PFSK-1 (cell line): ENCODE data around the gene TAAR5.

Experiments
- FOXP2 ChIP-seq: optimal IDR thresholded peaks from 2 replicates; pipeline ENCODE3; 2011; ENCODE audit warnings: borderline replicate concordance, control low read depth, inconsistent platforms; ENCODE audit not compliant: insufficient read depth; ENCODE audit errors: extremely low read length, extremely low read depth
- POLR2AphosphoS5 ChIP-seq: IDR thresholded peaks from 2 replicates; pipeline ENCODE4 v1.6.1; 2012; ENCODE audit warnings: low read depth, mild to moderate bottlenecking, control low read depth, low read length, moderate library complexity
- SIN3A ChIP-seq: IDR thresholded peaks from 2 replicates; pipeline ENCODE4 v1.6.1; 2012; ENCODE audit warnings: mild to moderate bottlenecking, low read length, moderate library complexity, borderline replicate concordance; ENCODE audit not compliant: insufficient read depth
- TAF1 ChIP-seq: IDR thresholded peaks from 2 replicates; pipeline ENCODE4 v1.6.1; 2012; ENCODE audit warnings: low read length, control low read depth, borderline replicate concordance; ENCODE audit not compliant: insufficient read depth
- TF ChIP-seq, protein P1 (sequence below), 2 experiments: IDR thresholded peaks; 2 replicates each; pipeline versions ENCODE4 v1.6.1 to v1.8.0; 2011 to 2012; ENCODE audit warnings: low read depth in 2 of 2, low read length in 2 of 2, control low read depth in 1 of 2, inconsistent platforms in 1 of 2, mild to moderate bottlenecking in 1 of 2, moderate library complexity in 1 of 2; ENCODE audit not compliant: insufficient read depth in 1 of 2

Gene TAAR5

GRCh38 chr6:132623106-132623845, 33.7 kb upstream of the TAAR5 start:
- TF ChIP-seq TAF1 (no peak), POLR2AphosphoS5 (no peak), SIN3A (no peak), FOXP2 (no peak)
- TF ChIP-seq, protein P1, sequence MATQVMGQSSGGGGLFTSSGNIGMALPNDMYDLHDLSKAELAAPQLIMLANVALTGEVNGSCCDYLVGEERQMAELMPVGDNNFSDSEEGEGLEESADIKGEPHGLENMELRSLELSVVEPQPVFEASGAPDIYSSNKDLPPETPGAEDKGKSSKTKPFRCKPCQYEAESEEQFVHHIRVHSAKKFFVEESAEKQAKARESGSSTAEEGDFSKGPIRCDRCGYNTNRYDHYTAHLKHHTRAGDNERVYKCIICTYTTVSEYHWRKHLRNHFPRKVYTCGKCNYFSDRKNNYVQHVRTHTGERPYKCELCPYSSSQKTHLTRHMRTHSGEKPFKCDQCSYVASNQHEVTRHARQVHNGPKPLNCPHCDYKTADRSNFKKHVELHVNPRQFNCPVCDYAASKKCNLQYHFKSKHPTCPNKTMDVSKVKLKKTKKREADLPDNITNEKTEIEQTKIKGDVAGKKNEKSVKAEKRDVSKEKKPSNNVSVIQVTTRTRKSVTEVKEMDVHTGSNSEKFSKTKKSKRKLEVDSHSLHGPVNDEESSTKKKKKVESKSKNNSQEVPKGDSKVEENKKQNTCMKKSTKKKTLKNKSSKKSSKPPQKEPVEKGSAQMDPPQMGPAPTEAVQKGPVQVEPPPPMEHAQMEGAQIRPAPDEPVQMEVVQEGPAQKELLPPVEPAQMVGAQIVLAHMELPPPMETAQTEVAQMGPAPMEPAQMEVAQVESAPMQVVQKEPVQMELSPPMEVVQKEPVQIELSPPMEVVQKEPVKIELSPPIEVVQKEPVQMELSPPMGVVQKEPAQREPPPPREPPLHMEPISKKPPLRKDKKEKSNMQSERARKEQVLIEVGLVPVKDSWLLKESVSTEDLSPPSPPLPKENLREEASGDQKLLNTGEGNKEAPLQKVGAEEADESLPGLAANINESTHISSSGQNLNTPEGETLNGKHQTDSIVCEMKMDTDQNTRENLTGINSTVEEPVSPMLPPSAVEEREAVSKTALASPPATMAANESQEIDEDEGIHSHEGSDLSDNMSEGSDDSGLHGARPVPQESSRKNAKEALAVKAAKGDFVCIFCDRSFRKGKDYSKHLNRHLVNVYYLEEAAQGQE (IDR thresholded peaks at IDR 0.05; ENCODE audit: insufficient read depth in 1 of 2, low read depth in 2 of 2, low read length in 2 of 2): no peak

DNA sequence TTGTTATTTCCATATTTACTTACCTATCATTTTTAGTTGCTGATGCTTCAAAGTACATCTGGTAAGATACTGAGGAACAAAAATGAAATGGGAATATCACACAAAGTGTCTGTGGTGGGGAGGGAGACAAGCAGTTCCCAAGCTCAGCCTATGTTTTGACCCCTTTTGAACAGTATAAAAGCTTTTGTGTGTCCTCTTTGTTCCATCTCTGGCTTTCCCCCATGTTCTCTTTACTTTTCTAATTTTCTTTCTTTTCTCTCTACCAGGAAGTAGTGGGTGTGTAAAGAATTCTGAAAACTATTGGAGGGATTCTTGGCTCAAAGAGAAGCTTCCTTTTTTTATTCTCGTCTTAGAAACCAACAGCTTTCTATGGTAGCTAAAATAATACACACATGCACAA, 27.1 kb upstream of the TAAR5 start:
- TF ChIP-seq TAF1: no peak
- TF ChIP-seq SIN3A: no peak
- TF ChIP-seq, protein P1 (IDR thresholded peaks at IDR 0.05; ENCODE audit: insufficient read depth in 1 of 2, low read depth in 2 of 2, low read length in 2 of 2): no peak
- TF ChIP-seq POLR2AphosphoS5: no peak
- TF ChIP-seq FOXP2: no peak

DNA sequence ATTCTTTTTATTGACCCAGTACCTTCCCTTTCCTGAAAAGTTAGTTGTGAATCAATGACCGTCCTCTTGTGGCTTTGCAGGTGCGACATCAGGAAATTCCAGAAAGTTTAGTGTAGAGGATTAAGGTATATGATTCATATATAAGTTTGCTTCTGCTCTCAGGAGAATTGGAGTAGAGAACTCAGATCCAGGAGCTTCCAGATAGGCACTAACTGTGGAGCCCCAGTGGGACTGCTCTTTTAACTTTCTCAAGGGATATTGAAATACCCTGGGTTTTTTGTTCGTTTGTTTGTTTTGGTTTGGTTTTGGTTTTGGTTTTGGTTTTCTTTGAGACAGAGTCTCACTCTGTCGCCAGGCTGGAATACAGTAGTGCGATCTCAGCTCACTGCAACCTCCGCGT, 25.0 kb upstream of the TAAR5 start:
- TF ChIP-seq POLR2AphosphoS5 (no peak), SIN3A (no peak), TAF1 (no peak), FOXP2 (no peak)
- TF ChIP-seq, protein P1 (IDR thresholded peaks at IDR 0.05; ENCODE audit: insufficient read depth in 1 of 2, low read depth in 2 of 2, low read length in 2 of 2): no peak

DNA sequence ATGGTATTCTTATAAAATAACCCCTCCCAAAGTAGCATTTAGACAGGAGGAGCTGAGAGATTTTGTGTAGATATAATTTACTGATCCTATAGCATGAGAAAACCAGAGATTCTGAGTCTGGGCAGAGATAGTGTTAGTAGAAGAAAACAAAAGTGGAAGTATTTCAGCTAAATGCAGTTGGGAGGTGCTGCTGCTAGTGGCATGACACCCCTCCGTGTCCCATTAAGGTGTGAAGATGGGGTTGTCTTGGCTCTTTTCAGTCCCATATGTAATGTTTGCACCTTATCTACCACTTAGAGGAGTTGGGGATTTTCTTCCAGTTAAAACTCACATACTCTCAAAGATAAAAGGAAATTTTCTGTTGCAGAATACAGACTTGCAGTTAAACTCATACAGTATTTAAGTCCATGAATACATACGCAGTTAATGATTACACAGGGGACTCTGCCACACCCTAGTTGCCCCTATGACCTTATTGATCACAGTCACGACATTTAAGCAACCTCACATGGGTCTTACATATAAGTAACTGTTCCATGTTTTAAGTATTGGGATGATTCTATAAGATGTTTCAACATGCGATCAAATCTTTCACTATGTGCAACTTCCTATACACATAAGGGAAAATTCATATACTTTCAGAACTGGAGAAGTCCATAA, 23.0 kb upstream of the TAAR5 start:
- TF ChIP-seq POLR2AphosphoS5 (no peak), FOXP2 (no peak), SIN3A (no peak), TAF1 (no peak)
- TF ChIP-seq, protein P1 (IDR thresholded peaks at IDR 0.05; ENCODE audit: insufficient read depth in 1 of 2, low read depth in 2 of 2, low read length in 2 of 2): no peak
